Measurements from ENCODE around the gene PTPRN2.

DNA sequence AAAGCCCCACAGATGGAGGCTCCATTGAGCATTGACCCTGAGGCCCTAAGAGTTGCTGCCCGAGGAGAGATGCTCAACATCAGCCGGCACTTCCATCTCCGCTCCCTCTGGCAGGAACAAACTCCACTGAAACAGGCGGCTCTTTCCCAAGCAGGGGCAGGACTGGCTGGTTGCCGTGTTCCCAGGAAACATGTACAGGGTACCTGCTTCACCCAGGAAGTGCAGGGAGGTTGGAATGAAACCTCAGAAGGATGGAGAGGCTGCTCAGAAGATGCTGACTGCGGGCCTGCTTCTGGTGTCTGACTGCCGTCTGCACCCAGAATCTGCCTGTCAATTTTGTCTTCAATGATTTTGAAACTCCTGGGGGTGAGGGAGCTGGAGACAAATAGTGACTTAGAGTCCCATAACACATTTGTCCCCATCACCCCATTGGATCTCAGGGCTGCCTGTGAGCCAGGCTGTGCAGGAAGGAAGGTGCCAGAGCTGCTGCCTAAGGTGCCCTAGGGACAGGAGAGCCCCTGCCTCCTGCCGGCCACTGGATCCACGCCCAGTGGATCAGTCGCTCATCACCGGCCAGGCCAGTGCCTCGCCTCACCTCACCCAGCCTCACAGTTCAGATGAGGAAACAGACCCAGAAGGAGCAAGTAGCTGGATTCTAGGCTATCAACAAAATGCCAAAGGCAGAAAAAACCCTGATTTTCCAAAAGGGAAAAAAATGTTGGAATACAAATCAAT, 237.3 kb downstream of the PTPRN2 start:
- TF ChIP-seq, protein P1, sequence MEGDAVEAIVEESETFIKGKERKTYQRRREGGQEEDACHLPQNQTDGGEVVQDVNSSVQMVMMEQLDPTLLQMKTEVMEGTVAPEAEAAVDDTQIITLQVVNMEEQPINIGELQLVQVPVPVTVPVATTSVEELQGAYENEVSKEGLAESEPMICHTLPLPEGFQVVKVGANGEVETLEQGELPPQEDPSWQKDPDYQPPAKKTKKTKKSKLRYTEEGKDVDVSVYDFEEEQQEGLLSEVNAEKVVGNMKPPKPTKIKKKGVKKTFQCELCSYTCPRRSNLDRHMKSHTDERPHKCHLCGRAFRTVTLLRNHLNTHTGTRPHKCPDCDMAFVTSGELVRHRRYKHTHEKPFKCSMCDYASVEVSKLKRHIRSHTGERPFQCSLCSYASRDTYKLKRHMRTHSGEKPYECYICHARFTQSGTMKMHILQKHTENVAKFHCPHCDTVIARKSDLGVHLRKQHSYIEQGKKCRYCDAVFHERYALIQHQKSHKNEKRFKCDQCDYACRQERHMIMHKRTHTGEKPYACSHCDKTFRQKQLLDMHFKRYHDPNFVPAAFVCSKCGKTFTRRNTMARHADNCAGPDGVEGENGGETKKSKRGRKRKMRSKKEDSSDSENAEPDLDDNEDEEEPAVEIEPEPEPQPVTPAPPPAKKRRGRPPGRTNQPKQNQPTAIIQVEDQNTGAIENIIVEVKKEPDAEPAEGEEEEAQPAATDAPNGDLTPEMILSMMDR (IDR thresholded peaks at IDR 0.05): no peak
- no peak for TF ChIP-seq POLR2AphosphoS5 (IDR thresholded peaks at IDR 0.05; ENCODE audit: low read depth, low read length)
- TF ChIP-seq, protein P2, sequence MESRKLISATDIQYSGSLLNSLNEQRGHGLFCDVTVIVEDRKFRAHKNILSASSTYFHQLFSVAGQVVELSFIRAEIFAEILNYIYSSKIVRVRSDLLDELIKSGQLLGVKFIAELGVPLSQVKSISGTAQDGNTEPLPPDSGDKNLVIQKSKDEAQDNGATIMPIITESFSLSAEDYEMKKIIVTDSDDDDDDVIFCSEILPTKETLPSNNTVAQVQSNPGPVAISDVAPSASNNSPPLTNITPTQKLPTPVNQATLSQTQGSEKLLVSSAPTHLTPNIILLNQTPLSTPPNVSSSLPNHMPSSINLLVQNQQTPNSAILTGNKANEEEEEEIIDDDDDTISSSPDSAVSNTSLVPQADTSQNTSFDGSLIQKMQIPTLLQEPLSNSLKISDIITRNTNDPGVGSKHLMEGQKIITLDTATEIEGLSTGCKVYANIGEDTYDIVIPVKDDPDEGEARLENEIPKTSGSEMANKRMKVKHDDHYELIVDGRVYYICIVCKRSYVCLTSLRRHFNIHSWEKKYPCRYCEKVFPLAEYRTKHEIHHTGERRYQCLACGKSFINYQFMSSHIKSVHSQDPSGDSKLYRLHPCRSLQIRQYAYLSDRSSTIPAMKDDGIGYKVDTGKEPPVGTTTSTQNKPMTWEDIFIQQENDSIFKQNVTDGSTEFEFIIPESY (IDR thresholded peaks at IDR 0.05; ENCODE audit: borderline replicate concordance, low read depth): no peak
